Dedifferentiated amniotic fluid mesenchymal stem cell (primary cell): ENCODE measurements around the gene COX7A2.

Experiments used
- DNase-seq: peaks from one replicate; pipeline ENCODE4 v3.0.0-alpha.2; 2016; ENCODE audit errors: extremely low spot score

COX7A2 gene

DNA sequence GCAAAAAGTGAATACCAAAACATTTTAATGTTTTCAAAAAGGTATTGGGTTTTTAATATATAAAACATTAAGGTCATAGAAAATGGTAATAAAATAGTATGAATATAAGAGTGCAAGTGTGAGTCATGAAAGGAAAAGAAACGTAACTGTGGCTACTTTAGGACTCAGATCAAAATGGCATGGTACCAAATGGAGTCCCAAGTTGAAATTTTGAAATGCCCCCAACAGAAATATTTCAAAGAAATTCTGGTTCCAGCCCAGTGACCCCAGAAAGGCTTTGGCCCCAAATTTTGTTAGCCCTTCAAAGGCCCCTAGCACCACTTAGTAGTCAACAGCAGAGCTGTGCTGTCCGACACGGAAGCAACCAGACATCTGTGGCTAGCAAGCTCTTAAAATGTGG, 43.7 kb downstream of the COX7A2 start:
- DNase-seq = no peak

DNA sequence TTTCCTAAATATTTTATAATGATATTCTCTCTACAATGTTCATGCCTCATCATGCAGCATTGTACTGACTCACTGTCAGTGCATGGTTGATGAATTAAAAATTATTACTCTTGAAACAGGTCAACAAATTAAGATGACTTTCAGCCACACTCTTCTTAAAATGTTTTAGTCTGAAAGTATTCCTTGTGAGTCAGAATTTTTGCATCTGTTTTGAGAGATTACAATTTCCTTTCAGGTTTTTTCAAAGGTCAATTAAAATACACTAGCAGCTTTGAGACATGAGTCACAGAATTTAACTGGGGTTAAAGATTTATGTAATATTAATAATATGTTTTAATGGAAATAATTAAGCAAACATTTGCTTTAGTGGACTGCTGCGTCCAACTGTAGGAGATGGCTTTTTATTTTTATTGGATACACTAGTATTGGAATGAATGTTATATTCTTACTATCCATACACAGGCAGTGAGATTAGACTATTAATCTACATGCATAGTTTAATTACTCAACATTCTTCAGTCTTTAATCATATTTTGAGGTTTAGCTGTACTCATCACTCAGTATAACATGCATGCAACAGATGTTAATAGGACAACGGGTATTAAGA, 47.4 kb downstream of the COX7A2 start:
- no peak for DNase-seq

DNA sequence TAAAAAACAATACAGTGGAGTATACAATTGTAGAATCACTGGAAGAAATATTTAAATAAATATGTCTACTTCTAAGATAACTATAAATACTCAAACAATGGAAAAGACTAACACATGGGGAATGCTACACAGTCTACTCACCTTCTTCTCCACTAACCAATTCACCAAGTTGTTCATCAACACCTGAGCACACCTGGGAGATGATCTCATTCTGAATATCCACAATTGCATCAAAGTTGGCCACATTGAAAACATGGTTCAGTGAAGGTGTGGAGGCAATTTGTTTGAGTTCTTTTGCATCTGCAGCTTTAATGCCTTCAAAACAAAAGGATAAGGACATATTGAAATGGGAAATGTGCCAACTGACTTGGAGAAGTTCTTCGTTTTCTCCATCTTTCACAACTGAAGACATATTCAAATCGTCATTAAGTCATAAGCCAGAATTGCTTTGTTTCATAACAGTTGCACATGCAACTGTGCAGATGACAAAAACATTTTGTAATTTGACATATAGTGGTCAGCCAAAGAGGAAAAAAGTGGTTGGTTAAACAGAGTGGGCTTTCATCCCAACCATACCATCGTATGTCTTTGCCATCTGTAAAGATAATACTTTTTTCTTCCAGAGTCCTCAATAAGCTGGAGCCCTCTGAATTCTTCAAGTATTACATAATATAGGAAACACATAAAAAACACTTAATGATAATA, 55.2 kb downstream of the COX7A2 start:
- no peak for DNase-seq
